ENCODE data around the gene SLC2A13.

SLC2A13 gene

DNA sequence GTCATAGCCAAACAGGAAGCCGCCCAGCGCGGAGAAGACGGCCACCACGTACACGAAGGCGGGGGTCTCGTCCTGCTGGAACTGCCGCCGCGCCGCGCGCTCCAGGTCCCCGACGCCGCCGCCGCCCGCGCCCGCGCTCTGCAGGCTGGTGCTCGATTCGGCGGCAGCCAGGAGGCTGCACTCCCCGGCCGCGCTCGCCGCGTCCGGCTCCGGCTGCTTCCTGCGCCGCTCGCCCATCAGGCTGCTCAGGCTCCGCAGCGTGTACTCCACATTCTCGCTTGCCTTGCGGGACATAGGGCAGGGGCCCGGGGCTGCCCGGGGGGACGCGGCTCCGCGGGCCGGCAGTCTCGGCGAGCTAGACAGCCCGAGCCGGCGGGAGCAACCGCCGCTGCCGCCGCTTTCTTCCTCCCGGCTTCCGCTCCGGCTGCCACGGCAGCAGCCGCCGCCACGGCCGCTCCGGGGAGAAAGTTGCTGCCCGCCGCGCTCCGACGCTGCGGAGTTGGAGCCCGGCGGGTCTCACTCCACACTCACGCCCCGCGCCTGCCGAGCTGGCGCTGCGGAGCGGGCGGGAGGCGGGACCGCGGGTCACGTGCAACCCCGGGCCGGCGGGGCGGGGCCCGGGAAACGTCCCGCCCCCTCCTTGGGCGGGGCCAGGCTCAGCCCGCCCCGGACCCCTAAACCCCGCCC, at the start of gene SLC2A13:
Gene SLC2A13, minus strand, starts transcription at position 567 of the 687 bp plus-strand sequence. Its CDS starts 273 bp downstream, at position 294.
- H3K4me1 ChIP-seq: peaks cover 22% of the 10 kb centered on the region
- no peaks in the 10 kb centered on the region for H3K36me3 ChIP-seq (replicated peaks)
- no peaks in the 10 kb centered on the region for H3K9me3 ChIP-seq
- peak within 1 kb of the TSS; percentile 60 for H3K4me3 ChIP-seq
- in situ Hi-C loops (cut with MboI; ENCODE audit: low sequenced_read_pairs): loop anchor here (10.0 to 25.0 kb wide), 2 partner anchors 91 to 343 kb away; no protein-coding TSS in a partner anchor
- H3K27me3 ChIP-seq (ENCODE audit: low read depth): no peaks in the 10 kb centered on the region; the same call in 1 of the 2 replicates
- DNase-seq (ENCODE audit: low spot score in 2 of 2): peak; percentile 59 to 75

DNA sequence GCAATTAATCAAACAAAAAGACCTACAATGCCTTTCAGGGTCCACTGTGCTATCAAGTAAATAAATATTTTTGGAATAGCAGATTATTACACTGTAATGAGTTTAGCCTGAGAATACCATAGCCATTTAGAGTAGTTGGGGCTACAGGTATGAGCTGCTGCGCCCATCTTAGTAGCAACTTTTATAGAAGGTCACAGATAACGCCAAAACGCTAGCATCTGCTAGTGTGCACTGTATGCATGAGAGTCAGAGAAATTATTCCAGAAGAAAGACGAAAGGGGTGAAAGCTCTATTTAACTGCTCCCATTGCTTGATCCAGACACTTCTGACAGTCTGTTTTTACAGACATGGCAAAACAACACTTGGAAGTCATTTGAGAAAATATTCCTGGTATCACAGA, 48.5 kb upstream of the SLC2A13 start:
- Histone ChIP-seq H3K36me3 (replicated peaks) (no peaks in the 10 kb centered on the region), H3K4me3 (no peak overlapping the region), H3K9me3 (no peaks in the 10 kb centered on the region), H3K4me1 (peaks cover 5% of the 10 kb centered on the region), H3K27me3 (ENCODE audit: low read depth) (no peaks in the 10 kb centered on the region)
- in situ Hi-C loops (cut with MboI; ENCODE audit: low sequenced_read_pairs): loop anchor here (25.0 kb wide), 1 partner anchor 158 kb away; no protein-coding TSS in a partner anchor
- DNase-seq (ENCODE audit: low spot score in 2 of 2): no peak

DNA sequence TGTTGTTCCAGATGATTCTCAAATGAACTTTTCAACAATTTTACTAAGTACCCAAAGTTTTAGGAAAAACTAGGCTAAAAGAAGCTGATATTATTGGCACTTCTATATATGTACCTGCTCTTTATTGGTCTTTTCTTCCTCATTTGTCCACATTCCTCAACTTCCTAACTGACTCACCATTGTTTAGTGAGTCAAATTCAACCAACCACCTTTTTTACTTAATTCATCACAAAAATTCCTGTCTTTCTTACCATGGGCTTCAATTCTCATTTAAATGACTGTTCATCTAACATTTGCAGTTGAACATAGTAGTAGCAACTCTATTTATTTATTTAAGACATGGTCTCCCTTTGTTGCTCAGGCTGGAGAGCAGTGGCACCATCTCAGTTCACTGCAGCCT, 47.6 kb upstream of the SLC2A13 start:
- Histone ChIP-seq H3K4me3 (no peak overlapping the region), H3K36me3 (replicated peaks) (no peaks in the 10 kb centered on the region), H3K9me3 (no peaks in the 10 kb centered on the region), H3K27me3 (ENCODE audit: low read depth) (0 out of 2 replicates have a peak, but pooled peaks cover 2% of the 10 kb centered on the region), H3K4me1 (peaks cover 5% of the 10 kb centered on the region)
- in situ Hi-C loops (cut with MboI; ENCODE audit: low sequenced_read_pairs): loop anchor here (25.0 kb wide), 1 partner anchor 159 kb away; no protein-coding TSS in a partner anchor
- DNase-seq (ENCODE audit: low spot score in 2 of 2): no peak

DNA sequence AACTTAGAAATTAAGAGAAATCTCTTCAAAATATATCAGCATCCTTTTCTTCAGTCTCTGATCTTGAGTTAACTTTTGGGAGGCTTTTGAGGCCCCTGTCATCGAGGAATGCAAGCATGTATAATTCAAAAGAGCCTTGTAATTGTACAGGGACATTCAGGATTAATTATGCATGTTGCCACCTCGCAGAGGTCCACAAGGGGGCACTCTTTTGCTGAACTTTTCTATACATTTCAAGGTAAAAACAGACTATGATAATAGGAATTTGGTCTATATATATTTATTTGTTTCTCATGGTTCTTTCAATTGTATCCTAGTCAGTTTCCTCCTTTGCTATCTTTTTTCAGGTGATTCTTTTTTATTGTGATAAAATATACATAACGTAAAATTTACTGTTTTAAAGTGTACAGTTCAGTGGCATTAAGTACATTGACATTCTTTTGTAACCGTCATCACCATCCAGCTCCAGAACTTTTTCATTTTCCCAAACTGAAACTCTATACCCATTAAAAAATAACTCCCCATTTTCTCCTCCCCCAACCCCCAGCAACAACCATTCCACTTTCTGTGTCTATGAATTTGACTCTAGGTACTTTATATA, 47.0 kb upstream of the SLC2A13 start:
- Histone ChIP-seq H3K36me3 (replicated peaks) (no peaks in the 10 kb centered on the region), H3K9me3 (no peaks in the 10 kb centered on the region), H3K4me1 (peaks cover 4% of the 10 kb centered on the region), H3K4me3 (no peak overlapping the region), H3K27me3 (ENCODE audit: low read depth) (0 out of 2 replicates have a peak, but pooled peaks cover 2% of the 10 kb centered on the region)
- in situ Hi-C loops (cut with MboI; ENCODE audit: low sequenced_read_pairs): loop anchor here (25.0 kb wide), 1 partner anchor 159 kb away; no protein-coding TSS in a partner anchor
- DNase-seq (ENCODE audit: low spot score in 2 of 2): peak; percentile 61 to 74

DNA sequence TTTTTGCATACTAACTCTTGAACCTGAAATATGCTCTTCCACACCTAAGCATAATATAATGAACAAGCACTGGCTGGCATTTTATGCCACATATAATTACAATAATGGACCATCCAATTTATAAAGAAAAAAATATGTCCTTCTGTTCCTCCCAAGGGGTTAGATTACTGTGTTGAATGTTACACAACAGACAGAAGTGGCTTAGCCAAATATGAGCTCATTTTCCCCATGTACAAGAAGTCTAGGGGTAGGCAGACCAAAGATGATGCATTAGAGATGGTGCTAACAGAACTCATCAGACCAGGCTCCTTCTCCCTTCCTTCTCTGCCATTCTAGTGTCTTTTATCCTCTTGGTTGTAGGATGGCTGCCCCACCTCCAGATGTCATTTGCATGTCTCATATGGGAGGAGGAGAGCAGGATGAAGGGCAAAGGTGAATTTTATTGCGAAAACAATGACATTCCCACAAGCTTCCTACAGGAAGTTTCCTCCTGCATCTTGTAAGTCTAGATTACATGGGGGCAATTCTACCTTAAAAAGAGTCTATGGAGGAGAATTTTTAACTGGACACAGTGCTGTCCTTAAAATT, 43.9 kb upstream of the SLC2A13 start:
- in situ Hi-C loops (cut with MboI; ENCODE audit: low sequenced_read_pairs): loop anchor here (25.0 kb wide), 1 partner anchor 163 kb away; no protein-coding TSS in a partner anchor

DNA sequence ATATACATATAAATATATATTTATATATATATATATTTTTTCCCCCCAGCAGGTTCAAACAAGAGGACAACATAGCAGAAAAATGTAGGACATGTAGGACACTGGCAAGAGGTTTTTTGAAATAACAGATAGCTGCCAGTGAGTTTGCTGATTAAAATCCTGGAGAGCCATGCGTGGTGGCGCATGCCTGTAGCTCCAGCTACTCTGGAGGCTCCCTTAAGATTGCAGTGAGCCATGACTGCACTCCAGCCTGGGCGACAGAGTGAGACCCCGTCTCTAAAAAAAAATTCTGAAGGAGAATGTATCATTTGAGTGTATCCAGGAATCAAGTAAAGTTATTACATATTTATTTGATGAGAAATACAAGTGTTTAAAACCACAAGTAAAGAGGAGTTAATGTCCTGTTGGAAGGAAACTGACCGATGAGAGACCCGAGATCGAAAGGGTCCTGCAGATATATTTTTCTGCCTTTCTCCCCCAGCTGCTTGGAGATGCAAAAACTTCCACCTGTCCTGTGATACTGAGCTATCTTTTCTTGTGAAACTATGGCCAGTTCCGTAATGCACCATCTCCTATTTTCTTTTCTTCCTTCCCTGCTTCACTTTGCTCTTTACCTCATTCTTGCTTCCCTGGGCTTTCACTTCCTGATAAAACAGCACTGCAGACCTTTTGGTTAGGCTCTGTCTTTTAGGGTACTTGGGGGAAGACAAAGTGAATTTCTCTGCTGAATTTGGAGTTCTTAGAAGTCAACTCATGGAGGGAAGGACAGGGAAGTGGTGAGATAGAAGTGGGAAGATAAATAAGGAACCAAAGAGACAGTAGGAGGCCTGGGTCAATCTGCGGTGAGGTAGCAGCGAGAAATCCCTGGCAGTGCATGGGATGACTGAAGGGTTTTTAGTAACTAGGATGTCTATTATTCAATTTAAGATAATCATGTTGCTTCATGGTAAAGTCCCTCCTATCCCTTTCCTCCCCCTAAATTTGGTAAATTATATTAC, 41.2 kb upstream of the SLC2A13 start:
- no peak overlapping the region for H3K4me3 ChIP-seq
- peaks cover 8% of the 10 kb centered on the region; the same call in 1 of the 2 replicates for H3K27me3 ChIP-seq (ENCODE audit: low read depth)
- in situ Hi-C loops (cut with MboI; ENCODE audit: low sequenced_read_pairs): no loop called here
- H3K4me1 ChIP-seq: no peaks in the 10 kb centered on the region
- no peaks in the 10 kb centered on the region for H3K9me3 ChIP-seq
- no peaks in the 10 kb centered on the region for H3K36me3 ChIP-seq (replicated peaks)
- no peak for DNase-seq (ENCODE audit: low spot score in 2 of 2)

More for the DNA sequence above, 43.9 kb upstream of the SLC2A13 start:
- DNase-seq (ENCODE audit: low spot score in 2 of 2): no peak
- H3K4me3 ChIP-seq: no peak overlapping the region
- 0 out of 2 replicates have a peak, but pooled peaks cover 2% of the 10 kb centered on the region for H3K27me3 ChIP-seq (ENCODE audit: low read depth)
- no peaks in the 10 kb centered on the region for H3K9me3 ChIP-seq
- no peaks in the 10 kb centered on the region for H3K36me3 ChIP-seq (replicated peaks)
- H3K4me1 ChIP-seq: no peaks in the 10 kb centered on the region

DNA sequence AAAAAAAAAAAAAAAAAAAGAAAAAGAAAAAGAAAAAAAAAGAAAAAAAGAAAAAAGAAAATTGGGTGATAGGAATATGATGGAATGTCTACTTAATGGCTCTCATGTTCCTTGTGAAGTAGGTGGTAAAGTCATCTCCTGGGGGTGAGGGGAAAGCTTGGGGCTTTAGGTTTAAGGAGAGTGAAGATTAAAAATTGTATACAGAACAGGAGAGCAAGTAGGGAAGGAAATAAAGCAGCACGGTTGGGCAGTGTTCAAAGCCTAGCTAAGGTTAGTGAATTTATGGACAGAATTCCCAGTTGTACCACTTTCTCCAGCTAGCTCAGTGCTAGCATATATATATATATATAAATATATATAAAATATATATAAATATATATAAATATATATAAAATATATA, 40.0 kb upstream of the SLC2A13 start:
- Histone ChIP-seq H3K36me3 (replicated peaks) (no peaks in the 10 kb centered on the region), H3K4me3 (no peak overlapping the region), H3K9me3 (no peaks in the 10 kb centered on the region), H3K4me1 (no peaks in the 10 kb centered on the region), H3K27me3 (ENCODE audit: low read depth) (peaks cover 8% of the 10 kb centered on the region; the same call in 1 of the 2 replicates)
- in situ Hi-C loops (cut with MboI; ENCODE audit: low sequenced_read_pairs): no loop called here
- no peak for DNase-seq (ENCODE audit: low spot score in 2 of 2)

DNA sequence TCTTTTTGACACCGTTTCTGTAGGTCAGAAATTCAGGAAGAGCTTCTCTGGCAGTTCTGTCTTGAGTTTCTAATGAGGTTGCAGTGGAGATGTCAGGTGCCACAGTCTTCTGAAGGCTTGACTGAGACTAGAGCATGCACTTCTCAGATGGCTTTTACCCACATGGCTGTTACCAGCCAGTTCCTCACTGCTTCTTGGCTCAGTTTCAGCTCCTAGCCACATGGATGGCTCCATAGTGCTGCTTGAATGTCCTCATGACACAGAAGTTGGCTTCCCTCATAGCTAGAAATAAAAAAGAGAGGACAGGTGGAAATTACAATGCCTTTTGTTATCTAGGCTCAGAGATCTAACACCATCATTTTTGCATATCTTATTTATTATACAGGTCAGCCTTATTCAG, 38.1 kb upstream of the SLC2A13 start:
- DNase-seq (ENCODE audit: low spot score in 2 of 2): no peak
- Histone ChIP-seq H3K36me3 (replicated peaks) (no peaks in the 10 kb centered on the region), H3K4me3 (no peak overlapping the region), H3K9me3 (no peaks in the 10 kb centered on the region), H3K27me3 (ENCODE audit: low read depth) (peaks cover 8% of the 10 kb centered on the region; the same call in 1 of the 2 replicates), H3K4me1 (no peaks in the 10 kb centered on the region)
- in situ Hi-C loops (cut with MboI; ENCODE audit: low sequenced_read_pairs): no loop called here

DNA sequence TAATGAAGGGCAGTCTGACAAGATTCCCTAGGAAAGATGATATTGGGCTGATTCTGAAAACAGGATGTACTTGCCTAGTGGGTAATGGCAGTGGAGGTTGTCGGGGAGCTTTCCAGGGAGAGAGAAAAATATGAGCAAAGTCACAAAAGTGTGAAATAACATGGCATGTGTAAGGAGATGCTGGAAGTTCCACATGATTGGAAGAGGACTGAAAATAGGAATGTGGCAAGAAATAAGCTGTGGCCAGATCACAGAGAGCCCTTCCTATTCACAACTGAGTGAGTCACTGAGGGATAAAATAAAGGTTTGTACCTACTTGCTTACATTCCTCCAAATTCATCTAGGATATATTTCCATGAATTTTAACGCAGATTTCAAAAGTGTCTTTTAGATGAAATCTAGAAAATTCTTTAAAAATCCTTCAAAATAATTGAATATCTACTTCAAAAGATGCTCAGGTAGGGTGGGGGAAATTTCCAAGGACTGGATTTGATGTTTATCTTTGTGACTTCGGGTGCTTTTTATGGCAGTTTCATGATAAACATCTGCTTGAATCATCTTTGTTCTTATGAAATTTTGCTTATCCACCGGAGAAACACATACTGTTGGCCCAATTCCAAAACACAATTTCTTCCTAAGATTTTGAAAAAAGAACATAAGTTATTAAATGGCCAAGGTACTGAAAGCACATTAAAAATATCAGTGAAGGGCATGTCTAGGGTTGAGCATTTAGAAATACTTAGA, 36.3 kb upstream of the SLC2A13 start:
- Histone ChIP-seq H3K4me3 (no peak overlapping the region), H3K4me1 (no peaks in the 10 kb centered on the region), H3K36me3 (replicated peaks) (no peaks in the 10 kb centered on the region), H3K27me3 (ENCODE audit: low read depth) (peaks cover 6% of the 10 kb centered on the region; the same call in 1 of the 2 replicates), H3K9me3 (no peaks in the 10 kb centered on the region)
- in situ Hi-C loops (cut with MboI; ENCODE audit: low sequenced_read_pairs): no loop called here
- no peak for DNase-seq (ENCODE audit: low spot score in 2 of 2)

DNA sequence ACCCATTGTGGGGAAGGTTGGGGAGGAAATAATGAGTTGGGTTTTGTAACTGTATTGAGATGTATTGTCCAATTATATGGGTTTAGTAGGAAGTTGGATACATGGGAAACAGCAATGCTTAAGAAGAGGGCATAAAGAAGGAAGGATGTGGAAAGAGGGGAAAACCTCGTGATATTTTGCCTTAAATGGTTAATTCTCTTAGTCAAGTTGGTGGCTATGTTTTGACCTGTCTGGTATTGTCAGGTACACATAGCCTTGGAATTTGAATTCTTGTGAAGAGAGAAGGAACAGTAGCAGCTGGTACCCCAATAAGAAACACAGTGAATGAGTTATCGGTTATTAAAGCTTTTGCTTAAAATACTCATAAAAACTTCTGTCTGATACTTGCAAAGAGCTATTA, 32.6 kb upstream of the SLC2A13 start:
- no peaks in the 10 kb centered on the region for H3K36me3 ChIP-seq (replicated peaks)
- in situ Hi-C loops (cut with MboI; ENCODE audit: low sequenced_read_pairs): no loop called here
- H3K9me3 ChIP-seq: no peaks in the 10 kb centered on the region
- no peak for DNase-seq (ENCODE audit: low spot score in 2 of 2)
- H3K27me3 ChIP-seq (ENCODE audit: low read depth): peaks cover 6% of the 10 kb centered on the region; the same call in 1 of the 2 replicates
- no peaks in the 10 kb centered on the region for H3K4me1 ChIP-seq
- H3K4me3 ChIP-seq: no peak overlapping the region

DNA sequence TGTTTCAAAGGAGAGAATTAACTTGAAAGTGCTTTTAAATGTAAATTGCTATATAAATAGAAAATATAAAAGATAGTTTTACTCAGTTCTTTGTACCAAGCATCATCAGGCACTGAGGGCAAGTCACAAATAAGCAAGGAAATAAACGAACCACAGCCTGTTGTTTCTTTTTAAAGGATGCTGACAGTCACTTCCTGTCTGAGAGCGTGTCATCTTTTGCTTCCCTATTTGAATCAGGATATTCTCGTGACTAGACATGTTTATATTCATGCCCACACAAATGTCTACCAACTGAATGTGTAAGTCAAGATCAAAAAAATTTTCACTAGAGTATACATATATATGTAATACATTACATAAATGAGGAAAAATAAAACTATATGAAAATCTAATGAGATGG, 31.4 kb upstream of the SLC2A13 start:
- no peaks in the 10 kb centered on the region for H3K36me3 ChIP-seq (replicated peaks)
- no peak overlapping the region for H3K4me3 ChIP-seq
- H3K27me3 ChIP-seq (ENCODE audit: low read depth): peaks cover under 1% of the 10 kb centered on the region; the same call in 1 of the 2 replicates
- no peak for DNase-seq (ENCODE audit: low spot score in 2 of 2)
- in situ Hi-C loops (cut with MboI; ENCODE audit: low sequenced_read_pairs): no loop called here
- no peaks in the 10 kb centered on the region for H3K4me1 ChIP-seq
- H3K9me3 ChIP-seq: no peaks in the 10 kb centered on the region

DNA sequence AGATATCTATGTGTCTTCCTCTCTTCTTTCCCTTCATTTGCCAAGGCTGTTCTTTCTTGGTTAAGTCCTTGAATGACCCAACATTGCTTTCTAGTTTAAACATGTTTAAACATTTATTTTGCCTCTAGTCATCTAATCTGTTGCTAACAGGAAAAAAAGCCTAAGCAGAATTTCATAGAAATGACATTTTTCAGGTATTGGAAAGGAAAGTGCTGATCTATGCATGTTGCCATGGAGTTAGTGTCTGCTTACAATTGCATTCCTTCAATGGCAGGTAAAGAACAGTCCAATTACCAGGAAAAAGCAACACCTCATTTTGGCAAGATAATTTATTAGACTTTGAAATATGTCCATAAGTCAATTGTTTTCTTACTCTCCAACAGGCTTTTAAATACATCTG, 21.5 kb upstream of the SLC2A13 start:
- no peaks in the 10 kb centered on the region for H3K27me3 ChIP-seq (ENCODE audit: low read depth)

More for the DNA sequence above, 21.5 kb upstream of the SLC2A13 start:
- Histone ChIP-seq H3K4me1 (no peaks in the 10 kb centered on the region), H3K36me3 (replicated peaks) (no peaks in the 10 kb centered on the region), H3K4me3 (no peak overlapping the region), H3K9me3 (no peaks in the 10 kb centered on the region)
- in situ Hi-C loops (cut with MboI; ENCODE audit: low sequenced_read_pairs): no loop called here
- DNase-seq (ENCODE audit: low spot score in 2 of 2): no peak
